HG03280 (cell line): Measurements from ENCODE around the gene EIF1AD.
"Not testable (repeated sequence)": the region's sequence is repeated elsewhere in the genome, so short reads cannot be mapped to it uniquely, and the experiment has no call there.

Source experiments
- ATAC-seq: cut with Tn5 transposase; IDR thresholded peaks from one replicate; pipeline ENCODE4 v1.9.1; 2021; ENCODE audit warnings: mild to moderate bottlenecking, moderate library complexity; ENCODE audit not compliant: unreplicated experiment

EIF1AD gene

GRCh38 chr11:65973439-65974110 is 28.4 kb downstream of the EIF1AD start:
- no peak for ATAC-seq

- no peak for ATAC-seq
Observed at GRCh38 chr11:65972116-65972515, 29.8 kb downstream of the EIF1AD start.

GRCh38 chr11:65968600-65969482 is 33.1 kb downstream of the EIF1AD start:
- no peak for ATAC-seq

GRCh38 chr11:65967329-65967934 is 34.5 kb downstream of the EIF1AD start:
- ATAC-seq: no peak

GRCh38 chr11:65965986-65966762 is 35.8 kb downstream of the EIF1AD start:
- ATAC-seq: no peak

GRCh38 chr11:65964906-65965305 is 37.1 kb downstream of the EIF1AD start:
- no peak for ATAC-seq

GRCh38 chr11:65962141-65962564 is 39.8 kb downstream of the EIF1AD start:
- no peak for ATAC-seq

GRCh38 chr11:65961267-65962140 is 40.5 kb downstream of the EIF1AD start, which contains the start of gene SART1:
TSS of gene SART1 (plus strand) at chr11:65961734. CDS start at chr11:65961781, 47 bp downstream.
- ATAC-seq: peak; percentile 81

- ATAC-seq: no peak
Observed at GRCh38 chr11:65960824-65961266, 41.1 kb downstream of the EIF1AD start.

GRCh38 chr11:65958774-65959420 is 43.1 kb downstream of the EIF1AD start:
- ATAC-seq: no peak

GRCh38 chr11:65958291-65958690 is 43.7 kb downstream of the EIF1AD start:
- no peak for ATAC-seq

GRCh38 chr11:65954771-65955170 is 47.2 kb downstream of the EIF1AD start:
- ATAC-seq: no peak

- no peak for ATAC-seq
Observed at GRCh38 chr11:65953471-65953870, 48.5 kb downstream of the EIF1AD start.

GRCh38 chr11:65952052-65952521 is 49.9 kb downstream of the EIF1AD start:
- ATAC-seq: no peak

GRCh38 chr11:65951641-65952040 is 50.3 kb downstream of the EIF1AD start:
- not testable (repeated sequence) for ATAC-seq

- ATAC-seq: not testable (repeated sequence)
Observed at GRCh38 chr11:65950711-65951110, 51.2 kb downstream of the EIF1AD start.

- no peak for ATAC-seq
Observed at GRCh38 chr11:65947603-65948125, 54.3 kb downstream of the EIF1AD start.

- no peak for ATAC-seq
Observed at GRCh38 chr11:65947133-65947532, 54.8 kb downstream of the EIF1AD start.

- no peak for ATAC-seq
Observed at GRCh38 chr11:65946655-65947054, 55.3 kb downstream of the EIF1AD start.
